Esophagus (tissue), 2 donors: Measurements from ENCODE around the gene CD40LG. TPM values are rescaled to one million over a fixed set of nuclear protein-coding genes. Genes with fewer than 3 reads are reported as not detected.

Experiments used
- H3K27ac ChIP-seq, 2 donors: one replicate each; pipeline ENCODE4 v1.5.1; 2013; ENCODE audit warnings: low read depth in 2 of 2, mild to moderate bottlenecking in 2 of 2, inconsistent platforms in 1 of 2, low read length in 1 of 2, moderate library complexity in 1 of 2
- H3K27me3 ChIP-seq, 2 donors: one replicate each; pipeline ENCODE4 v1.6.1; 2013; ENCODE audit warnings: low read length in 2 of 2, control low read depth in 1 of 2, mild to moderate bottlenecking in 1 of 2; ENCODE audit not compliant: insufficient read depth in 2 of 2, control insufficient read depth in 1 of 2
- H3K36me3 ChIP-seq, 2 donors: one replicate each; pipeline ENCODE4 v1.6.1; 2013; ENCODE audit warnings: low read length in 1 of 2; ENCODE audit not compliant: control insufficient read depth in 2 of 2, insufficient read depth in 2 of 2
- H3K4me1 ChIP-seq, 2 donors: one replicate each; pipeline ENCODE4 v1.6.1; 2013; ENCODE audit warnings: low read length in 1 of 2; ENCODE audit not compliant: control insufficient read depth in 2 of 2, insufficient read depth in 2 of 2
- H3K4me3 ChIP-seq, 2 donors: one replicate each; pipeline ENCODE4 v1.5.1; 2013; ENCODE audit warnings: low read length in 2 of 2, mild to moderate bottlenecking in 2 of 2, low read depth in 1 of 2, moderate library complexity in 1 of 2
- H3K9me3 ChIP-seq, 2 donors: one replicate each; pipeline ENCODE4 v1.6.1; 2013; ENCODE audit warnings: mild to moderate bottlenecking in 2 of 2, low read depth in 1 of 2, low read length in 1 of 2, moderate library complexity in 1 of 2; ENCODE audit not compliant: control insufficient read depth in 2 of 2, insufficient read depth in 1 of 2
- WGBS, 2 donors: extraction: QIAGEN DNeasy Blood & Tissue Kit; methylation state at CpG; one replicate each; pipeline ENCODE4 v1.1.7; 2013; 5-methylcytosine and 5-hydroxymethylcytosine counted together
- polyA plus RNA-seq, 2 donors: library from polyadenylated mRNA; stranded (reverse); fragments of 200-250 nt; gene quantifications; one replicate each; pipeline ENCODE4 v1.2.3, GENCODE V29; 2013
- donor health status: healthy with polysubstance abuse.
- donor health status: Bipolar disorder and iron deficiency.

Gene CD40LG
- polyA plus RNA-seq, 2 donors = 0.14 to 0.19 TPM

GRCh38 chrX:136623396-136623795 is 24.6 kb upstream of the CD40LG start:
- H3K27me3 ChIP-seq = peaks cover 0 to 10% of the 10 kb centered on the region in 2 donors
- no peaks in the 10 kb centered on the region for H3K9me3 ChIP-seq
- no peaks in the 10 kb centered on the region for H3K36me3 ChIP-seq
- no peaks in the 10 kb centered on the region for H3K4me1 ChIP-seq
- 56 to 65% methylated on average over 1 of the region's 1 CpG for WGBS, 2 donors
- no peak overlapping the region for H3K4me3 ChIP-seq
- H3K27ac ChIP-seq = no peak overlapping the region

- H3K4me1 ChIP-seq = no peaks in the 10 kb centered on the region
- H3K27ac ChIP-seq = no peak overlapping the region
- peaks cover 0 to 3% of the 10 kb centered on the region in 2 donors for H3K27me3 ChIP-seq
- no peaks in the 10 kb centered on the region for H3K36me3 ChIP-seq
- 64 to 81% methylated on average over 2 of the region's 2 CpGs for WGBS, 2 donors
- H3K9me3 ChIP-seq = no peaks in the 10 kb centered on the region
- H3K4me3 ChIP-seq = no peak overlapping the region
Measured at GRCh38 chrX:136625246-136625645, 22.7 kb upstream of the CD40LG start.

GRCh38 chrX:136626237-136626636 is 21.7 kb upstream of the CD40LG start:
- H3K4me1 ChIP-seq = no peaks in the 10 kb centered on the region
- H3K36me3 ChIP-seq = no peaks in the 10 kb centered on the region
- no peaks in the 10 kb centered on the region for H3K9me3 ChIP-seq
- WGBS, 2 donors = 46 to 86% methylated on average over 2 of the region's 2 CpGs
- no peak overlapping the region for H3K27ac ChIP-seq
- peaks cover 0 to 4% of the 10 kb centered on the region in 2 donors for H3K27me3 ChIP-seq
- H3K4me3 ChIP-seq = no peak overlapping the region

GRCh38 chrX:136626891-136627290 is 21.1 kb upstream of the CD40LG start:
- Histone ChIP-seq H3K36me3 (no peaks in the 10 kb centered on the region), H3K27ac (no peak overlapping the region)

GRCh38 chrX:136627409-136627808 is 20.5 kb upstream of the CD40LG start:
- Histone ChIP-seq H3K27ac (no peak overlapping the region), H3K4me1 (no peaks in the 10 kb centered on the region), H3K9me3 (no peaks in the 10 kb centered on the region), H3K36me3 (no peaks in the 10 kb centered on the region), H3K27me3 (peaks cover 0 to 4% of the 10 kb centered on the region in 2 donors), H3K4me3 (no peak overlapping the region)
- WGBS, 2 donors = 61 to 72% methylated on average over 4 of the region's 4 CpGs

More at GRCh38 chrX:136626891-136627290, 21.1 kb upstream of the CD40LG start:
- Histone ChIP-seq H3K4me1 (no peaks in the 10 kb centered on the region), H3K4me3 (no peak overlapping the region), H3K9me3 (no peaks in the 10 kb centered on the region), H3K27me3 (peaks cover 0 to 4% of the 10 kb centered on the region in 2 donors)
- WGBS, 2 donors = 38 to 62% methylated on average over 1 of the region's 1 CpG

GRCh38 chrX:136629084-136629750 is 18.7 kb upstream of the CD40LG start:
- peaks cover 0 to 5% of the 10 kb centered on the region in 2 donors for H3K27me3 ChIP-seq
- H3K9me3 ChIP-seq = no peaks in the 10 kb centered on the region
- H3K36me3 ChIP-seq = no peaks in the 10 kb centered on the region
- H3K4me1 ChIP-seq = no peaks in the 10 kb centered on the region
- H3K4me3 ChIP-seq = no peak overlapping the region
- 59 to 68% methylated on average over 6 of the region's 6 CpGs for WGBS, 2 donors
- H3K27ac ChIP-seq = no peak overlapping the region

- H3K27ac ChIP-seq = no peak overlapping the region
- H3K27me3 ChIP-seq = peaks cover 0 to 5% of the 10 kb centered on the region in 2 donors
- H3K4me3 ChIP-seq = no peak overlapping the region
- no peaks in the 10 kb centered on the region for H3K4me1 ChIP-seq
- 42 to 80% methylated on average over 1 of the region's 1 CpG for WGBS, 2 donors
- no peaks in the 10 kb centered on the region for H3K9me3 ChIP-seq
- no peaks in the 10 kb centered on the region for H3K36me3 ChIP-seq
Measured at GRCh38 chrX:136630881-136631280, 17.1 kb upstream of the CD40LG start.

GRCh38 chrX:136635235-136635634 is 12.7 kb upstream of the CD40LG start:
- WGBS, 2 donors = 71% methylated on average over 6 of the region's 6 CpGs
- H3K4me3 ChIP-seq = no peak overlapping the region
- H3K27me3 ChIP-seq = peaks cover 0 to 8% of the 10 kb centered on the region in 2 donors
- H3K27ac ChIP-seq = no peak overlapping the region
- H3K36me3 ChIP-seq = no peaks in the 10 kb centered on the region
- no peaks in the 10 kb centered on the region for H3K9me3 ChIP-seq
- no peaks in the 10 kb centered on the region for H3K4me1 ChIP-seq

- no peak overlapping the region for H3K27ac ChIP-seq
- no peaks in the 10 kb centered on the region for H3K9me3 ChIP-seq
- no peaks in the 10 kb centered on the region for H3K36me3 ChIP-seq
- peaks cover 0 to 8% of the 10 kb centered on the region in 2 donors for H3K27me3 ChIP-seq
- no peak overlapping the region for H3K4me3 ChIP-seq
- no peaks in the 10 kb centered on the region for H3K4me1 ChIP-seq
- WGBS, 2 donors = 29 to 46% methylated on average over 3 of the region's 3 CpGs
Measured at GRCh38 chrX:136636121-136636520, 11.8 kb upstream of the CD40LG start.

GRCh38 chrX:136639506-136640176 is 8.3 kb upstream of the CD40LG start:
- H3K9me3 ChIP-seq = no peaks in the 10 kb centered on the region
- H3K4me3 ChIP-seq = no peak overlapping the region
- 67 to 71% methylated on average over 8 of the region's 8 CpGs for WGBS, 2 donors
- H3K27ac ChIP-seq = no peak overlapping the region
- H3K4me1 ChIP-seq = no peaks in the 10 kb centered on the region
- no peaks in the 10 kb centered on the region for H3K36me3 ChIP-seq
- peaks cover 0 to 2% of the 10 kb centered on the region in 2 donors for H3K27me3 ChIP-seq
